ENCODE data around the gene ERAP2.
A peak's percentile ranks its signal among the peaks of the same experiment; 100 is the strongest.

Gene ERAP2

DNA sequence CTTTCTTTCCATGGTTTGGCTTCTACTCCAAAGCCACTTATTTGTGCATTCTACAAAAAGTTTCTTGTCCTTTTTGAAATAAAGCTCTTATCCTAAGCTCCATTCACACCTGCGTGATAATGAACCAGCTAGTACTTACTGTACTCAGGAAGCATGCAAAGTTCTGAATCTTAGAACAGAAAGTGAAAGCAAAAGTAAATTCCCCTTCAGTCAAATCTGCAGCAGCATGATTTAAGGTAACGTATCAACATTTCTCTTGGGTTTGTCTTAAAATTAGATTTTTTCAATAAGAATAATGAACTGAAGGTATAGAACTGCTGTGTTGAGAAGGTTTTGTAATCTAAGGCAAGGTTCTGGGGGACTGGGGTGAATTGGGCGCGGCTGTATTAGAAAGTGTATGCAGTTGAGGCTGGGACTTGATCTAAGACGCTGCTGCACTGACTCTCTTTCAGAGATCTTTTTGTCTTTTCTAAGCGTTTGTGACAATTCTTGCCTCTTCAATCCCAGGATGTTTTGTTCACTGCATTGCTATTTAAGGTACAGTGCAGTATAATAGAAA is at the start of gene ERAP2:
Gene ERAP2 (plus strand): TSS at position 209 of the 559 bp plus-strand sequence. CDS start 3,186 bp downstream, outside the sequence.
- in situ Hi-C loops (cut with MboI; ENCODE audit: low sequenced_read_pairs, unreplicated experiment), result loop anchor here (5.0 kb wide), 1 partner anchor 51 kb away; no protein-coding TSS in a partner anchor
- peak; percentile 10 for DNase-seq (ENCODE audit: low spot score)
- TF ChIP-seq, protein P1, sequence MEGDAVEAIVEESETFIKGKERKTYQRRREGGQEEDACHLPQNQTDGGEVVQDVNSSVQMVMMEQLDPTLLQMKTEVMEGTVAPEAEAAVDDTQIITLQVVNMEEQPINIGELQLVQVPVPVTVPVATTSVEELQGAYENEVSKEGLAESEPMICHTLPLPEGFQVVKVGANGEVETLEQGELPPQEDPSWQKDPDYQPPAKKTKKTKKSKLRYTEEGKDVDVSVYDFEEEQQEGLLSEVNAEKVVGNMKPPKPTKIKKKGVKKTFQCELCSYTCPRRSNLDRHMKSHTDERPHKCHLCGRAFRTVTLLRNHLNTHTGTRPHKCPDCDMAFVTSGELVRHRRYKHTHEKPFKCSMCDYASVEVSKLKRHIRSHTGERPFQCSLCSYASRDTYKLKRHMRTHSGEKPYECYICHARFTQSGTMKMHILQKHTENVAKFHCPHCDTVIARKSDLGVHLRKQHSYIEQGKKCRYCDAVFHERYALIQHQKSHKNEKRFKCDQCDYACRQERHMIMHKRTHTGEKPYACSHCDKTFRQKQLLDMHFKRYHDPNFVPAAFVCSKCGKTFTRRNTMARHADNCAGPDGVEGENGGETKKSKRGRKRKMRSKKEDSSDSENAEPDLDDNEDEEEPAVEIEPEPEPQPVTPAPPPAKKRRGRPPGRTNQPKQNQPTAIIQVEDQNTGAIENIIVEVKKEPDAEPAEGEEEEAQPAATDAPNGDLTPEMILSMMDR (IDR thresholded peaks at IDR 0.05; ENCODE audit: borderline replicate concordance, control extremely low read depth, extremely low read depth, insufficient read depth, missing control alignments), result no peak

DNA sequence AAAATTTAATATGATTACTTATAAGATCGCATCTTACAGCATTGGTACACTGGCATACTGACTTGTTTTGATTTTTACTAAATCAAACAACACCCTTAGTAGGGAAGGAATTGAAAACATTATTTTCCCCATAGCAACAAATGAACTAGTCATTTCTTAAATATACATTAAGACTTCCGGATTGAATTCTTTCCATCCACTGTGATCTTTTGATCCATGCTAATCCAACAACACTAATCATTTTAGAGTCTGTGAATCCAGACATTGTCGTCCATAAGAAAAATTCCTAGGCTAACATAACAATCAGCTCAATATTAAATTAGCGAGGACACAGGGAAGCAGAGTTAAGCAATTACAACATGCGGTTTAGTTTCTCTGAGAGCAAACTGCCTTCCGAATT is 47.0 kb upstream of the ERAP2 start:
- TF ChIP-seq, protein P1 (IDR thresholded peaks at IDR 0.05; ENCODE audit: borderline replicate concordance, control extremely low read depth, extremely low read depth, insufficient read depth, missing control alignments), result no peak
- no peak for DNase-seq (ENCODE audit: low spot score)
- in situ Hi-C loops (cut with MboI; ENCODE audit: low sequenced_read_pairs, unreplicated experiment), result no loop called here

DNA sequence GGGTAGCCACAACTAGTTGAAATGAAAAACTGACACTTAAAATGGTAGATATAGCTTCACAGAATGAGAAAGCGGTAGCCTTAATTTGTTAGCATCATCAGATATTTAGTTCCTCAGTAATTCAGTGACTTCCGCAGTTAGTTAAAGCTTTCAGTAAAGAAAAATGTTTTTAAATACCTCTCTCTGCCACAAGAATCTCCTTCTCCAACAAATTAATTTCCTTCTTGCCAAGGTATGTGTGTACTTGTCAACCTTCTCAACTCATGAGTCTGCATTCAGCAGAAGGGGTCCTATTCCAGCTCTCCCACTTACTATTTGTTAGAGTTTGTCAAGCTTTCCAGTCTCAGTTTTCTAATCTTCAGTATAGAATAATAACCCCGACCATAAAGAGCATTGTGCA is 42.3 kb upstream of the ERAP2 start:
- DNase-seq (ENCODE audit: low spot score), result no peak
- TF ChIP-seq, protein P1 (IDR thresholded peaks at IDR 0.05; ENCODE audit: borderline replicate concordance, control extremely low read depth, extremely low read depth, insufficient read depth, missing control alignments), result no peak
- in situ Hi-C loops (cut with MboI; ENCODE audit: low sequenced_read_pairs, unreplicated experiment), result no loop called here

DNA sequence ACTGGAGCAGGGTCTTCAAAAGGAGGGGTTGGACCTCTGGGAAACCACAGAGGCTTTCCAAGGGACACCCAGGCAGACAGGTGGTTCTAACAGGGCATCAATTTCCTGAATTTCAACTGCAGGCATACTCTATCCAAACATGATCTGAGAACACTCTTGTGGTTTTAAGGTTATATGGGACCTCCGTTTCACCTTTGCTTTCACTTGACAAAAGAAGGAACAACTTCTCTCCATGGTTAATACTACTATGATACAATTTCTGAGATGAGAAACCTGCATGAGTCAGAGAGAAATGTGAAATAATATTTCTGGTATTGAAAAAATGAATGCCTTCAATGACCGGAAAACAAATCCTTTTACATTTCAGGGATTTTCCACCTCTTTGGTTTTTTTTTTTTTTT is 40.5 kb upstream of the ERAP2 start:
- no peak for DNase-seq (ENCODE audit: low spot score)
- TF ChIP-seq, protein P1 (IDR thresholded peaks at IDR 0.05; ENCODE audit: borderline replicate concordance, control extremely low read depth, extremely low read depth, insufficient read depth, missing control alignments), result no peak
- in situ Hi-C loops (cut with MboI; ENCODE audit: low sequenced_read_pairs, unreplicated experiment), result no loop called here

DNA sequence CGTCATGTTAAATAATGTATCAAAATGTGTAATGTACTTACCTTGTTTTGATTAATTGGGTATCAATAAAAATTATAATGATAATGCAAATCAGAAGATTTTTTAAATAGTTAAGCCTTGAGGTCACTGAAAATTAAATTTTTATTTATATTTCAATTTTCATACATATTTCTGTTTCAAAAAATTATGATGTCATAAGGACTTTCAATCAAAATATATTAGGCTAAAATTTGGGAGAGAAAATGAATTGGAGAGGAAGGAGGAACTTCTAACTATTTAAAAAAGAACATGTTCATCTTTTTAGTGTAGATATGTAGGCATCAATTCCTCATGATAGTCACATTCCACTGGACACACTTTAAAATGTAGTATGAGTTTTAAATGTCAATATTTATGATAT is 39.5 kb upstream of the ERAP2 start:
- no peak for DNase-seq (ENCODE audit: low spot score)
- in situ Hi-C loops (cut with MboI; ENCODE audit: low sequenced_read_pairs, unreplicated experiment), result no loop called here
- TF ChIP-seq, protein P1 (IDR thresholded peaks at IDR 0.05; ENCODE audit: borderline replicate concordance, control extremely low read depth, extremely low read depth, insufficient read depth, missing control alignments), result no peak

DNA sequence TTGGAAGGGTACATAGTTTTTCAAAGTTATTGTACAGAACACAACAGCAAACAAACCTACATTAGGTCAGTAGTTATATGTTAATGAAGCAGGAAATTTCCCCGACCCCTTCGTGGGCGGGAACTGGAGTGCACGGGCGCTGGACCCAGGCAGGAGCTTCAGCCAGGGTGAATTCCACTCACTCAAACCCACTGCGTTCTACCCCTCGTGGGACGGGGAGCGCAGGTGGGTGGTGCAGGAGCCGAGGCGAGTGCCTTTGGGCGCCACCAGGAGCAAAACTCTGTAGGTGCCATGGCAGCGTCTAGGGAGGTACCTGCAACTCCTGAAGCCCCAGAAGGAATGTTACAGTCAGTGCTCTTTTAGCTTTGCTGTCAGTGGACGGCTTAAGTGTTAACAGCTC is 39.0 kb upstream of the ERAP2 start:
- in situ Hi-C loops (cut with MboI; ENCODE audit: low sequenced_read_pairs, unreplicated experiment), result no loop called here
- no peak for DNase-seq (ENCODE audit: low spot score)
- TF ChIP-seq, protein P1 (IDR thresholded peaks at IDR 0.05; ENCODE audit: borderline replicate concordance, control extremely low read depth, extremely low read depth, insufficient read depth, missing control alignments), result no peak

Measured in GM13976 (cell line).